B cell (primary cell): Measurements from ENCODE around the gene CYP2F1.
"Not testable (repeated sequence)": the region's sequence is repeated elsewhere in the genome, so short reads cannot be mapped to it uniquely, and the experiment has no call there.

Experiments
- EZH2 ChIP-seq: IDR thresholded peaks from 2 replicates; pipeline ENCODE4 v1.6.1; 2012; ENCODE audit warnings: borderline replicate concordance, low read depth, mild to moderate bottlenecking, moderate library complexity, low read length; ENCODE audit not compliant: insufficient read depth, poor library complexity, severe bottlenecking
- TF ChIP-seq, protein P1 (sequence below): fragments of 200-600 bp; IDR thresholded peaks from one replicate; pipeline ENCODE4 v1.8.0; 2022; ENCODE audit warnings: antibody characterized with exemption, mild to moderate bottlenecking

DNA sequence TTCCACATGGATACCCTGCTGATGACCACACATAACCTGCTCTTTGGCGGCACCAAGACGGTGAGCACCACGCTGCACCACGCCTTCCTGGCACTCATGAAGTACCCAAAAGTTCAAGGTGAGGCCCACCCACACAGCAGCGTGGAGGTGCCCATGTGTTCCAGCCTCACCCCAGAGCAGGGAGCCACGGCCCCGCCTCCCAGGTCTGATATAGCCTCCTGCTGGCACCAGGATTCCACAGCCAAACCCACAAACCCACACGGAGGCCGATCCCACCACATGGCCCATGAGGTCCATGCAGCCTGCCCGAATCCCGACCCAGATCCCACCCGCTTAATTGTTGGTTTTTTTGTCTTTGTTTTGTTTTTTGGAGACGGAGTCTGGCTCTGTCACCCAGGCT, 8.6 kb downstream of the CYP2F1 start:
- TF ChIP-seq, protein P1, sequence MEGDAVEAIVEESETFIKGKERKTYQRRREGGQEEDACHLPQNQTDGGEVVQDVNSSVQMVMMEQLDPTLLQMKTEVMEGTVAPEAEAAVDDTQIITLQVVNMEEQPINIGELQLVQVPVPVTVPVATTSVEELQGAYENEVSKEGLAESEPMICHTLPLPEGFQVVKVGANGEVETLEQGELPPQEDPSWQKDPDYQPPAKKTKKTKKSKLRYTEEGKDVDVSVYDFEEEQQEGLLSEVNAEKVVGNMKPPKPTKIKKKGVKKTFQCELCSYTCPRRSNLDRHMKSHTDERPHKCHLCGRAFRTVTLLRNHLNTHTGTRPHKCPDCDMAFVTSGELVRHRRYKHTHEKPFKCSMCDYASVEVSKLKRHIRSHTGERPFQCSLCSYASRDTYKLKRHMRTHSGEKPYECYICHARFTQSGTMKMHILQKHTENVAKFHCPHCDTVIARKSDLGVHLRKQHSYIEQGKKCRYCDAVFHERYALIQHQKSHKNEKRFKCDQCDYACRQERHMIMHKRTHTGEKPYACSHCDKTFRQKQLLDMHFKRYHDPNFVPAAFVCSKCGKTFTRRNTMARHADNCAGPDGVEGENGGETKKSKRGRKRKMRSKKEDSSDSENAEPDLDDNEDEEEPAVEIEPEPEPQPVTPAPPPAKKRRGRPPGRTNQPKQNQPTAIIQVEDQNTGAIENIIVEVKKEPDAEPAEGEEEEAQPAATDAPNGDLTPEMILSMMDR, result not testable (repeated sequence)
- TF ChIP-seq EZH2, result not testable (repeated sequence)
